HCT116 (cell line): ENCODE measurements around the gene GRM1. TPM values are rescaled to one million over a fixed set of nuclear protein-coding genes. Genes with fewer than 3 reads are reported as not detected.
A peak's percentile ranks its signal among the peaks of the same experiment; 100 is the strongest.

Experiments
- ATAC-seq: fragments of 200-7000 bp; cut with Tn5 transposase; 2 replicates; pipeline ENCODE4 v1.9.1; 2020; ENCODE audit warnings: mild to moderate bottlenecking, moderate library complexity
- BruUV-seq: library from RNA; stranded (reverse); fragments of 400-500 nt; replicated peaks from 2 replicates; lab custom pipeline; 2021; lab: Mats Ljungman, UMichigan
- CTCF ChIA-PET: fragments of 300-600 bp; sonication (Branson Sonifier 250); formaldehyde crosslinking; loops from one replicate; lab custom pipeline; 2021; ENCODE audit warnings: antibody characterized with exemption; lab: Charles Lee
- POLR2A ChIA-PET: fragments of 300-600, 350-600 bp; sonication (Branson Sonifier 250); formaldehyde crosslinking; loops from one replicate; lab custom pipeline; 2021; ENCODE audit warnings: antibody characterized with exemption; lab: Charles Lee
- RAD21 ChIA-PET, 2 experiments: fragments of 300-600 bp; sonication (Branson Sonifier 250); formaldehyde crosslinking; loops; one replicate each; lab custom pipeline; 2023; ENCODE audit warnings: low total read pairs in 2 of 2; ENCODE audit not compliant: uncharacterized antibody in 2 of 2, unreplicated experiment in 2 of 2, low non-redundant PET in 1 of 2; lab: Charles Lee
- DNase-seq: peaks from one replicate; pipeline ENCODE4 v3.0.0-alpha.2; 2010; ENCODE audit warnings: low read depth, low spot score
- H2AFZ ChIP-seq: fragments of 200-600 bp; shearing (Covaris generic), sonication (generic); 2 replicates; pipeline ENCODE4 v1.6.1; 2017; ENCODE audit warnings: low read depth, mixed run types, mixed read lengths, antibody characterized with exemption, low read length; ENCODE audit not compliant: poor library complexity, severe bottlenecking
- H3K27ac ChIP-seq: 2 replicates; pipeline ENCODE4 v1.5.1; 2012; ENCODE audit warnings: low read depth, low read length
- H3K27me3 ChIP-seq: fragments of 200-600 bp; sonication (generic); 2 replicates; pipeline ENCODE4 v1.6.1; 2016; ENCODE audit warnings: mixed run types, low read length, mixed read lengths; ENCODE audit not compliant: insufficient read depth
- H3K36me3 ChIP-seq, 2 experiments: fragments of 200-500 bp in 1 of 2; fragments of 200-600 bp in 1 of 2; sonication (Bioruptor generic) in 1 of 2; sonication (generic) in 1 of 2; 2 replicates each; pipeline versions ENCODE4 v1.5.1 to v1.6.1; 2014 to 2016; ENCODE audit warnings: low read length in 2 of 2, inconsistent platforms in 1 of 2, mixed read lengths in 1 of 2, mixed run types in 1 of 2; ENCODE audit not compliant: insufficient read depth in 2 of 2, control insufficient read depth in 1 of 2
- H3K4me1 ChIP-seq, 2 experiments: fragments of 200-600 bp in 1 of 2; sonication (generic) in 1 of 2; 2 replicates each; pipeline versions ENCODE4 v1.5.1 to v1.6.1; 2012 to 2017; ENCODE audit warnings: low read length in 2 of 2, inconsistent platforms in 1 of 2, mild to moderate bottlenecking in 1 of 2, mixed read lengths in 1 of 2, mixed run types in 1 of 2, moderate library complexity in 1 of 2; ENCODE audit not compliant: insufficient read depth in 2 of 2, control insufficient read depth in 1 of 2
- H3K4me2 ChIP-seq: fragments of 200-600 bp; sonication (generic); 2 replicates; pipeline ENCODE4 v1.6.1; 2017; ENCODE audit warnings: mixed run types, low read length, mixed read lengths
- H3K4me3 ChIP-seq, 2 experiments: fragments of 200-600 bp in 1 of 2; sonication (generic) in 1 of 2; replicated peaks in 1 of 2; 2 replicates each; pipeline ENCODE4 v1.5.1; 2011 to 2016; ENCODE audit warnings: low read length in 2 of 2, control low read depth in 1 of 2, low read depth in 1 of 2, mild to moderate bottlenecking in 1 of 2, mixed read lengths in 1 of 2, mixed run types in 1 of 2
- H3K79me2 ChIP-seq: fragments of 200-600 bp; sonication (generic); 2 replicates; pipeline ENCODE4 v1.6.1; 2017; ENCODE audit warnings: mild to moderate bottlenecking, mixed run types, low read length, moderate library complexity, mixed read lengths; ENCODE audit not compliant: insufficient read depth
- H3K9ac ChIP-seq: fragments of 200-600 bp; sonication (generic); 2 replicates; pipeline ENCODE4 v1.6.1; 2016; ENCODE audit warnings: low read length, mixed read lengths
- H3K9me2 ChIP-seq: fragments of 200-600 bp; sonication (generic), shearing (Covaris generic); 2 replicates; pipeline ENCODE4 v1.6.1; 2017; ENCODE audit warnings: mixed run types, mild to moderate bottlenecking, moderate library complexity; ENCODE audit not compliant: insufficient read depth
- H3K9me3 ChIP-seq, 2 experiments: fragments of 200-500 bp in 1 of 2; fragments of 200-600 bp in 1 of 2; sonication (Bioruptor generic) in 1 of 2; sonication (generic) in 1 of 2; 2 replicates each; pipeline ENCODE4 v1.6.1; 2014 to 2017; ENCODE audit warnings: low read length in 2 of 2, mixed read lengths in 2 of 2, inconsistent platforms in 1 of 2, low read depth in 1 of 2, mild to moderate bottlenecking in 1 of 2, mixed run types in 1 of 2, moderate library complexity in 1 of 2; ENCODE audit not compliant: control insufficient read depth in 1 of 2, insufficient read depth in 1 of 2
- H4K20me1 ChIP-seq: fragments of 200-600 bp; sonication (generic), shearing (Covaris generic); 2 replicates; pipeline ENCODE4 v1.6.1; 2017; ENCODE audit warnings: mixed run types, mild to moderate bottlenecking, moderate library complexity; ENCODE audit not compliant: insufficient read depth
- EZH2phosphoT487 ChIP-seq: fragments of 200-600 bp; IDR thresholded peaks from 2 replicates; pipeline ENCODE4 v1.6.1; 2018; ENCODE audit warnings: antibody characterized with exemption, borderline replicate concordance
- FOSL1 ChIP-seq: IDR thresholded peaks from 2 replicates; pipeline ENCODE4 v1.6.1; 2012; ENCODE audit warnings: low read depth
- POLR2A ChIP-seq: IDR thresholded peaks from 2 replicates; pipeline ENCODE4 v1.7.0; 2011; ENCODE audit warnings: borderline replicate concordance; ENCODE audit not compliant: insufficient read depth, insufficient read length; ENCODE audit errors: extremely low read depth
- POLR2AphosphoS5 ChIP-seq: IDR thresholded peaks from 2 replicates; pipeline ENCODE4 v1.6.1; 2011; ENCODE audit warnings: mild to moderate bottlenecking, low read depth, low read length, moderate library complexity
- SIN3A ChIP-seq: IDR thresholded peaks from 2 replicates; pipeline ENCODE4 v1.6.1; 2012; ENCODE audit warnings: low read depth
- SP1 ChIP-seq: IDR thresholded peaks from 2 replicates; pipeline ENCODE4 v1.6.1; 2012; ENCODE audit warnings: low read depth
- SRF ChIP-seq: IDR thresholded peaks from 2 replicates; pipeline ENCODE4 v1.6.1; 2012; ENCODE audit warnings: low read depth
- YY1 ChIP-seq: IDR thresholded peaks from 2 replicates; pipeline ENCODE4 v1.6.1; 2011; ENCODE audit warnings: low read length, low read depth, moderate library complexity, mild to moderate bottlenecking; ENCODE audit not compliant: insufficient replicate concordance; ENCODE audit errors: extremely low read depth
- intact Hi-C: fragments of 100-400 bp; cut with micrococcal nuclease; formaldehyde crosslinking; loops from 2 replicates; pipeline ENCODE4 v1.10.0; 2022
- total RNA-seq: library from RNA; stranded (reverse); gene quantifications from one replicate; pipeline ENCODE4 v1.2.1, GENCODE V29; 2021; ENCODE audit not compliant: unreplicated experiment
- TF ChIP-seq, protein P1 (sequence below), 3 experiments: fragments of 200-600 bp in 1 of 3; sonication (generic) in 1 of 3; IDR thresholded peaks in 2 of 3; conservative IDR thresholded peaks in 1 of 3; 2 replicates each; pipeline ENCODE4 v1.5.1; 2012 to 2017; ENCODE audit warnings: low read depth in 2 of 3, low read length in 2 of 3, antibody characterized with exemption in 1 of 3, borderline replicate concordance in 1 of 3, control low read depth in 1 of 3, mild to moderate bottlenecking in 1 of 3, mixed read lengths in 1 of 3, mixed run types in 1 of 3, moderate library complexity in 1 of 3; ENCODE audit not compliant: insufficient read depth in 1 of 3

Gene GRM1
- total RNA-seq, 1 experiment from 2014 or later, result not detected

DNA sequence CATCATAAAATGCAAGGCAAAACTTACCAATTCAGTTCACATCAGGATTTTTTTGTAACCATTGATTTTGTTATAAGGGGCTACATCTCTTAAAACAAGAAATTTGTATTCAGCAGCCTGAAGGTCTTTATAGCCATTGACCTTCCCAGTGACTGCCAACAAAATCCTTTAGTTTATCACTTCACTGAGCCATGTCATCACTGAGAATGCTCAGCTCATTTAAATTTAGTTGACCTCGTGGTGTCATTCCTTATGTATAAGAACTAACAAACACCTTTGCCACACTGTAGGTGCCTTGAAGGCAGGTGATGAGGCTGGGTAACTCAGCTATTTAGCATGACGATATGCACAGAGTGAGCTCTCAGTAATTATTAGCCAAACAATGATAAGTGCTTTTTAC is 77.7 kb downstream of the GRM1 start (continued):
- TF ChIP-seq SRF, result no peak
- TF ChIP-seq POLR2A, result no peak
- TF ChIP-seq EZH2phosphoT487, result no peak
- TF ChIP-seq POLR2AphosphoS5, result no peak

DNA sequence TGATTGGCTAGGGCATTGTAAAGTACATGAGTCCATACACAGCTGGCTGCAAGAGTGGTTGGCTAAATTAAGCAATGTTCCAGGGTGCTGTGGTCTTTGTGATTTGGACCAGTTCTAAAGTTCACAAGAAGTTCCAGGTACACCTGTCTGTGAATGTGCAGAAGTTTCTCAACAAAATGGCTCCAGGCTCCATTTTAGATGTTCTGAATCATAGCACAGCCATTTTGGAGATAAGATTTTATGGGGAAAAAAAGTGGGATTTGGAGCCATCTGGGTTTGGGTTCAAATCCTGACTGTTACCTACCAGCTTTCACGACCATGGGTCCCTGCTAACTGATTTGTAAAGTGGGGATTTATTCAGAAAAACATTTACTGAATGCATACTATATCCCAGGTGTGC is 82.1 kb downstream of the GRM1 start:
- ATAC-seq (no peak), DNase-seq (no peak)
- ChIA-PET CTCF (no interaction called here), RAD21 (no interaction called here), POLR2A (no interaction called here)
- Histone ChIP-seq H2AFZ (no peak overlapping the region), H3K36me3 (no peaks in the 10 kb centered on the region), H3K4me1 (no peaks in the 10 kb centered on the region), H3K4me2 (no peak overlapping the region), H3K9me2 (no peaks in the 10 kb centered on the region), H3K27ac (no peak overlapping the region), H3K4me3 (no peak overlapping the region), H3K27me3 (no peaks in the 10 kb centered on the region), H3K79me2 (no peaks in the 10 kb centered on the region), H4K20me1 (no peaks in the 10 kb centered on the region), H3K9me3 (no peaks in the 10 kb centered on the region), H3K9ac (no peak overlapping the region)
- intact Hi-C loops, result no loop called here
- TF ChIP-seq YY1 (peak; percentile 70), SIN3A (no peak)
- no TSS peak for BruUV-seq

DNA sequence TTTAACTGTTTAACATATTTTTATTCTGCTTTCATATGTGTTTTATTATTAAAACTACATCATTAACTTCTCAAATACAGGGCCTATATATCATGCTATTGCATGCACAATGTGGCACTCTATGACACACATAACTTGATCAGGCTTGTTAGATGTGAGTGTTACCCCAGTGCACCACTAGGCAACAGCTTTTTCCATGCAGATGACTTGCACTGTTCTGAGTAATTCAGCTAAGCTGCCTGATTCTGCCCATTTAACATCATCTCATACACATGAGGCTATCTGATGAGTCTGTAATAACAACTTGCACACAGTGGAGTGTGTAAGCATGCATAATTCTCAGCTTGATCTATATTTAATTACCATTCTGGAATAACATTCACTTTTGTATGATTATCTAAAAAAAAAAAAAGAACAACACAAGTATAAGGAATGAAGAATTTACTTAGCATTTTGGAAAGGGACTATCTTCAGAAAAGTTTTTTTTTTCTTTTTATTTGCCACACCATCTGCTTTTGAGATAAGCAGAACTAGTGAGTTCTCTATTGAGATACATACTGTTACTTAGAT is 83.1 kb downstream of the GRM1 start:
- no TSS peak for BruUV-seq
- intact Hi-C loops, result no loop called here
- TF ChIP-seq, protein P1, sequence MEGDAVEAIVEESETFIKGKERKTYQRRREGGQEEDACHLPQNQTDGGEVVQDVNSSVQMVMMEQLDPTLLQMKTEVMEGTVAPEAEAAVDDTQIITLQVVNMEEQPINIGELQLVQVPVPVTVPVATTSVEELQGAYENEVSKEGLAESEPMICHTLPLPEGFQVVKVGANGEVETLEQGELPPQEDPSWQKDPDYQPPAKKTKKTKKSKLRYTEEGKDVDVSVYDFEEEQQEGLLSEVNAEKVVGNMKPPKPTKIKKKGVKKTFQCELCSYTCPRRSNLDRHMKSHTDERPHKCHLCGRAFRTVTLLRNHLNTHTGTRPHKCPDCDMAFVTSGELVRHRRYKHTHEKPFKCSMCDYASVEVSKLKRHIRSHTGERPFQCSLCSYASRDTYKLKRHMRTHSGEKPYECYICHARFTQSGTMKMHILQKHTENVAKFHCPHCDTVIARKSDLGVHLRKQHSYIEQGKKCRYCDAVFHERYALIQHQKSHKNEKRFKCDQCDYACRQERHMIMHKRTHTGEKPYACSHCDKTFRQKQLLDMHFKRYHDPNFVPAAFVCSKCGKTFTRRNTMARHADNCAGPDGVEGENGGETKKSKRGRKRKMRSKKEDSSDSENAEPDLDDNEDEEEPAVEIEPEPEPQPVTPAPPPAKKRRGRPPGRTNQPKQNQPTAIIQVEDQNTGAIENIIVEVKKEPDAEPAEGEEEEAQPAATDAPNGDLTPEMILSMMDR (IDR thresholded peaks at IDR 0.05 in 2 of 3, conservative IDR thresholded peaks at IDR 0.05 in 1 of 3; ENCODE audit: borderline replicate concordance in 1 of 3, insufficient read depth in 1 of 3, low read depth in 2 of 3, low read length in 2 of 3), result peak in 1 of 3 experiments; percentile 18; a peak in 1 of 6 replicates
- TF ChIP-seq SP1 (no peak), FOSL1 (no peak), EZH2phosphoT487 (no peak)
- TF ChIP-seq, all 23 proteins: peak for 1
- Histone ChIP-seq H3K4me3 (no peak overlapping the region), H2AFZ (no peak overlapping the region), H3K9me2 (no peaks in the 10 kb centered on the region), H4K20me1 (no peaks in the 10 kb centered on the region), H3K36me3 (no peaks in the 10 kb centered on the region), H3K9me3 (no peaks in the 10 kb centered on the region), H3K9ac (no peak overlapping the region), H3K27ac (no peak overlapping the region), H3K4me1 (no peaks in the 10 kb centered on the region), H3K79me2 (no peaks in the 10 kb centered on the region), H3K27me3 (no peaks in the 10 kb centered on the region), H3K4me2 (no peak overlapping the region)
- POLR2A ChIA-PET, result no interaction called here
- CTCF ChIA-PET, result no interaction called here
- ATAC-seq (peak; percentile 63), DNase-seq (no peak)
- RAD21 ChIA-PET, result no interaction called here
